ENCODE results near the gene ESCO1.

DNA sequence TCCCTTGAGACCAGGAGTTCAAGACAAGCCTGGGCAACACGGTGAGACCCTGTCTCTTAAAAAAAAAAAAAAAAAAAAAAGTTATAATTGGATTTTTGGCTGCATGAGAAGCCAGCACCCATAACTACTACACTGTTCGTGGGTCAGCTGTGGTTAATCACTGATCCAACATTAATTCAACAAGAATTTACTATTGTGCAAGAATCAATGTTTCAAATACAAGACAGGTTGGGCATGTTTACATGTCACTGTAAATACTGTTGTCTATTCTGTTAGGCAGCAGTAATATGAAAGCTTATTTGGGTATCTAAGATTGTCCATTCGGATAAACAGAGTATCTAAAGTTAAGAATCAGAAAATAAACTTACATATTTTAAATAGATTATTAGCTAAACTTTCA lies 62.3 kb downstream of the ESCO1 start:
- no peak for TF ChIP-seq CTCF (IDR thresholded peaks at IDR 0.05; ENCODE audit: poor library complexity)
- no peak for TF ChIP-seq EZH2 (IDR thresholded peaks at IDR 0.05; ENCODE audit: borderline replicate concordance)
